DMS 273 treated with DMSO at 0.1 percent for 48 hours (cell line): ENCODE measurements around the gene BOC.
"Not testable (repeated sequence)": the region's sequence is repeated elsewhere in the genome, so short reads cannot be mapped to it uniquely, and the experiment has no call there.

Experiments
- DNase-seq: peaks from one replicate; lab custom pipeline; 2025; lab: John Stamatoyannopoulos, UW

Gene BOC

GRCh38 chr3:113211330-113212149, at the start of gene BOC:
Gene BOC, plus strand, starts transcription at chr3:113211557. Its CDS starts 38,246 bp downstream, at chr3:113249803.
- peak; percentile 68 for DNase-seq

- DNase-seq: no peak
Observed at GRCh38 chr3:113161661-113162060, 49.7 kb upstream of the BOC start.

GRCh38 chr3:113163152-113163551, 48.2 kb upstream of the BOC start:
- peak; percentile 23 for DNase-seq

GRCh38 chr3:113165841-113166240, 45.5 kb upstream of the BOC start:
- DNase-seq: no peak

- no peak for DNase-seq
Observed at GRCh38 chr3:113166357-113166718, 45.0 kb upstream of the BOC start.

- DNase-seq: peak; percentile 92
Observed at GRCh38 chr3:113166719-113167492, 44.5 kb upstream of the BOC start.

GRCh38 chr3:113167825-113168801, 43.2 kb upstream of the BOC start:
- DNase-seq: peak; percentile 75

GRCh38 chr3:113169891-113170452, 41.4 kb upstream of the BOC start:
- DNase-seq: no peak

GRCh38 chr3:113170771-113171170, 40.6 kb upstream of the BOC start:
- no peak for DNase-seq

GRCh38 chr3:113171675-113172300, 39.6 kb upstream of the BOC start:
- not testable (repeated sequence) for DNase-seq

- DNase-seq: no peak
Observed at GRCh38 chr3:113173102-113173501, 38.3 kb upstream of the BOC start.

- no peak for DNase-seq
Observed at GRCh38 chr3:113174304-113174703, 37.1 kb upstream of the BOC start.

GRCh38 chr3:113174801-113175485, 36.4 kb upstream of the BOC start:
- DNase-seq: no peak

GRCh38 chr3:113177526-113177925, 33.8 kb upstream of the BOC start:
- DNase-seq: no peak

- DNase-seq: no peak
Observed at GRCh38 chr3:113179235-113179824, 32.0 kb upstream of the BOC start.

- DNase-seq: no peak
Observed at GRCh38 chr3:113183748-113184661, 27.4 kb upstream of the BOC start.

GRCh38 chr3:113185194-113185835, 26.0 kb upstream of the BOC start:
- no peak for DNase-seq

GRCh38 chr3:113186566-113186965, 24.8 kb upstream of the BOC start:
- peak; percentile 62 for DNase-seq

- no peak for DNase-seq
Observed at GRCh38 chr3:113193288-113193687, 18.1 kb upstream of the BOC start.
